ENCODE measurements around the gene HMCN1.

Gene HMCN1

GRCh38 chr1:185808631-185809030 lies 74.4 kb downstream of the HMCN1 start:
- DNase-seq, result no peak

- no peak for DNase-seq
Measured at GRCh38 chr1:185811073-185811709, 77.0 kb downstream of the HMCN1 start.

- DNase-seq, result no peak
Measured at GRCh38 chr1:185812934-185813333, 78.7 kb downstream of the HMCN1 start.

- peak; percentile 77 for DNase-seq
Measured at GRCh38 chr1:185813401-185813979, 79.3 kb downstream of the HMCN1 start.

- no peak for DNase-seq
Measured at GRCh38 chr1:185816460-185816859, 82.3 kb downstream of the HMCN1 start.

GRCh38 chr1:185819798-185820197 lies 85.6 kb downstream of the HMCN1 start:
- no peak for DNase-seq

- peak; percentile 30 for DNase-seq
Measured at GRCh38 chr1:185821612-185822385, 87.6 kb downstream of the HMCN1 start.

- DNase-seq, result no peak
Measured at GRCh38 chr1:185823467-185823866, 89.3 kb downstream of the HMCN1 start.

GRCh38 chr1:185824106-185824505 lies 89.9 kb downstream of the HMCN1 start:
- no peak for DNase-seq

GRCh38 chr1:185825556-185825955 lies 91.4 kb downstream of the HMCN1 start:
- DNase-seq, result no peak

GRCh38 chr1:185834371-185834905 lies 100.2 kb downstream of the HMCN1 start:
- DNase-seq, result no peak

- no peak for DNase-seq
Measured at GRCh38 chr1:185835191-185835590, 101.0 kb downstream of the HMCN1 start.

- peak; percentile 16 for DNase-seq
Measured at GRCh38 chr1:185837711-185838110, 103.5 kb downstream of the HMCN1 start.

- DNase-seq, result no peak
Measured at GRCh38 chr1:185838111-185838510, 103.9 kb downstream of the HMCN1 start.

GRCh38 chr1:185840880-185841279 lies 106.7 kb downstream of the HMCN1 start:
- DNase-seq, result no peak

- peak; percentile 77 for DNase-seq
Measured at GRCh38 chr1:185843297-185843869, 109.2 kb downstream of the HMCN1 start.

GRCh38 chr1:185843986-185844385 lies 109.8 kb downstream of the HMCN1 start:
- no peak for DNase-seq

- no peak for DNase-seq
Measured at GRCh38 chr1:185846672-185847444, 112.7 kb downstream of the HMCN1 start.

- DNase-seq, result no peak
Measured at GRCh38 chr1:185849014-185849413, 114.8 kb downstream of the HMCN1 start.

GRCh38 chr1:185850366-185850765 lies 116.2 kb downstream of the HMCN1 start:
- no peak for DNase-seq

- no peak for DNase-seq
Measured at GRCh38 chr1:185853739-185854138, 119.5 kb downstream of the HMCN1 start.

- no peak for DNase-seq
Measured at GRCh38 chr1:185856482-185856881, 122.3 kb downstream of the HMCN1 start.

- DNase-seq, result peak; percentile 34
Measured at GRCh38 chr1:185857442-185857841, 123.3 kb downstream of the HMCN1 start.
